ENCODE measurements around the gene RRP15. TPM values are rescaled to one million over a fixed set of nuclear protein-coding genes. Genes with fewer than 3 reads are reported as not detected.
A peak's percentile ranks its signal among the peaks of the same experiment; 100 is the strongest.

The RRP15 gene
- total and polyA plus RNA-seq, 5 experiments from 2014 or later, result 16.0 to 20.8 (median 19.2) TPM

GRCh38 chr1:218346391-218347204 is 61.5 kb downstream of the RRP15 start:
- H3K27ac Mint-ChIP-seq, result peak overlapping the region in 7 of 10 donors; percentile 6 to 82 (median 66)
- H3K9me3 Mint-ChIP-seq, result no peaks in the 10 kb centered on the region
- ATAC-seq (no peak), DNase-seq (peak in 2 of 10 donors; percentile 14 to 22)
- H3K27me3 Mint-ChIP-seq, result peaks cover 0 to 27% (median 15%) of the 10 kb centered on the region in 5 donors
- H3K4me3 Mint-ChIP-seq, result no peak overlapping the region
- POLR2A ChIA-PET, result no interaction called here
- H3K4me1 Mint-ChIP-seq, result peaks cover 13 to 48% (median 21%) of the 10 kb centered on the region in 4 donors
- H3K36me3 Mint-ChIP-seq, result peaks cover under 1 to 16% (median 15%) of the 10 kb centered on the region in 3 donors

GRCh38 chr1:218347336-218347722 is 62.2 kb downstream of the RRP15 start:
- POLR2A ChIA-PET, result interaction anchor here (0.7 kb wide), 1 partner anchor 67 kb away, joined by 4 read pairs; no protein-coding TSS in a partner anchor
- peaks cover 0 to 20% (median 12%) of the 10 kb centered on the region in 5 donors for H3K27me3 Mint-ChIP-seq
- no peak for ATAC-seq
- peak in 1 of 10 donors; percentile 3 for DNase-seq
- H3K4me3 Mint-ChIP-seq, result no peak overlapping the region
- peaks cover 16 to 50% (median 24%) of the 10 kb centered on the region in 4 donors for H3K4me1 Mint-ChIP-seq
- no peaks in the 10 kb centered on the region for H3K9me3 Mint-ChIP-seq
- H3K36me3 Mint-ChIP-seq, result peaks cover 0 to 10% (median 10%) of the 10 kb centered on the region in 3 donors
- H3K27ac Mint-ChIP-seq, result peak overlapping the region in 2 of 10 donors; percentile 71 to 82

DNA sequence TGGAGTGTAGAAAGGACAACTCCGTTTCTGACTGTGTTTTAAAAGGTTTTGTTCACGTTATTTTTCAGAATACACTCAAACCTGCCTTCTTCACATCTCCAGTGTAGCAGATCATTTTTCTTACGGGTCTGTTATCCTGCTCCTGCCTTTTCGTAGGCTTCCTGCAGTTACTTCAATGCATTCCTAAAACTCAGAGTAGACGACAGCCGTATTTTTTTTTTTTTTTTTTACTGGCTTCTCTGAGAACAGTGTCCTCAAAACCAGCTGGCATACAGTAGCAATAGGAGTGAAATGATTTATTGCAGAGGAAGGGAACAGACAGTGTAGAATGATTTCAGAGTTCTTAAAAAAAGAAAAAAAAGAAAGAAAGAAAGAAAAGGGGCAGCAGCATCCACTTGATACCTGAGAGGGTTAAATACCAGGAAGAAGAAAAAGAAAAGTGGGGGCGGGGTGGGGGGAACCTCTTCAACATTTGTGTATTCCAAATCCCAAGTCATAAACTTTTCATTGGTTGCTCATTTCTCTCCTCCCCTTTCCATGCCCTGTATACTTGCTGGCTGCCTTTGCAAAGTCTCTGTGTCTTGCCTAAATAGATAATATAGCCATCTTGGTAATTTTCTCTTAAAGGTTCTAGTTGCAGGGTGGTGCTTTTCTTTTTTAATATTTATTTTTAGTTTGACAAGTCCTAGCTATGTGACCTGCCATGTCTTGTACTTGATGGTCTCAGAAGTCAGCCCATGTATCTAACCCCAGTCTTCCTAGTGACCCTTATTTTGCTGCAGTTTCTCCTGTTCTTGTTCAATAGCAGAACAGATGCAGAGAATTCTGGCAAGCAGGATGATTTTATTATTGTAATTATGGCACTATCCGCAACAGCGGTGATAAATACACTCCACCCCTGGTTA is 62.9 kb downstream of the RRP15 start:
- Mint-ChIP-seq H3K27ac (peak overlapping the region in 2 of 10 donors; percentile 5 to 12), H3K27me3 (peaks cover 0 to 19% (median 12%) of the 10 kb centered on the region in 5 donors), H3K36me3 (peaks cover 0 to 5% (median 3%) of the 10 kb centered on the region in 3 donors), H3K9me3 (no peaks in the 10 kb centered on the region), H3K4me3 (peak overlapping the region in 5 of 10 donors; percentile 20 to 62 (median 59)), H3K4me1 (peaks cover 16 to 50% (median 24%) of the 10 kb centered on the region in 4 donors)
- ATAC-seq (no peak), DNase-seq (no peak)
- POLR2A ChIA-PET, result interaction anchor here (0.7 kb wide), 1 partner anchor 68 kb away, joined by 4 read pairs; no protein-coding TSS in a partner anchor

DNA sequence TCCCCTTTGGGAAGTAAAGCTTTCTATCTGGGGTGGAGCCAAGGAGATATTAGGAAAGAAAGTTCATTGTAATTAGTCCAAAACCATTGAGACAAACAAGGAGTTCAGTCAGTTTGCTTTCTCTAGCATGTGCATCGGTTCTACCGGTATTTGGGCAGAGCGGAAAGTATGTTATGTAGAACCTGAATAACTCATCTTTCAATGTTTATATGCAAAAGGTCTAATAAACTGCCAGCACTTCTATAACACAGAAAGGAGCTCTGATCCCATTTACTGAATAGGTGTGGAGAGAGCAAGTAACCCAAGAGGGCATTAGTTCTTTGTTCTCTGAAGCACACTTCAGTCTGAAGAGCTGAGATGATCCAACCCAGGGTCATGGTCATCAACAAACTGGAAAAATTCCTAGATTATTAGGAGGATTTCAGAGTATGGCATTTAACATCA is 63.6 kb downstream of the RRP15 start:
- H3K4me1 Mint-ChIP-seq, result peaks cover 16 to 50% (median 24%) of the 10 kb centered on the region in 4 donors
- peak overlapping the region in 1 of 10 donors; percentile 12 for H3K27ac Mint-ChIP-seq
- H3K4me3 Mint-ChIP-seq, result no peak overlapping the region
- ATAC-seq (no peak), DNase-seq (no peak)
- peaks cover 0 to 19% (median 9%) of the 10 kb centered on the region in 5 donors for H3K27me3 Mint-ChIP-seq
- peaks cover 0 to under 1% (median 0%) of the 10 kb centered on the region in 3 donors for H3K36me3 Mint-ChIP-seq
- POLR2A ChIA-PET, result no interaction called here
- H3K9me3 Mint-ChIP-seq, result no peaks in the 10 kb centered on the region

DNA sequence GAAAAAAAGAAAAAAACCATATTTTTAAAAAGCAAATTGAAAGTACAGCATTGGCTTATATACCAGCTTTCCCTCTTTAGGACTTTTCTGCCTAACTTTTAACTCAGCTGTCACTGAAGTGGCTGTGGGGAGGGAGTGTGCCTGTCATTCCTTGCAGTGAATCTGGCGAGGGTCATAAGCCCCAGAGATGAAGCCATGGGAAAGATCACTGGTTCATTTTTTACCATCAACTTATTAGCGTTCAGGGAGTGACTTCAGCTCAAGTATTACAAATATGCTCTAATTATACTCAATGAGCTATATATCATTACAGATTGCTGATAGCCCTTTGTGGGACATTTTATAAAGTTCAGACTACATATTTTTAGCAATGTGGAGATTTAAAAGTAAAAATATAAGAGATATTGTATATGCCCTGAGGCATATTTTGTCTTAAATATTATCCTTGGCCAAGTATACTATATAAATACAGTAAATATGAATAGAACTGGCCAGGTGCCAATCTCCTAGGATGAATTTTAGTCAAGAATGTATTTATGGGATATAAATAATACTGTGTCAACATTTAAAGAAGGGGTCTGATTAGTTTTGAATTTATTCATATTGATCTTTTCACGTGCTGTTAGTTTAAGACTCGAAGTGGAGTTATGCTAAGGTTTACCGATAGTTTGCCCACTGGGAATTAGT is 64.4 kb downstream of the RRP15 start:
- no peak for ATAC-seq
- no peaks in the 10 kb centered on the region for H3K36me3 Mint-ChIP-seq
- POLR2A ChIA-PET, result no interaction called here
- H3K27ac Mint-ChIP-seq, result peak overlapping the region in 1 of 10 donors; percentile 8
- no peaks in the 10 kb centered on the region for H3K9me3 Mint-ChIP-seq
- DNase-seq, result no peak
- H3K27me3 Mint-ChIP-seq, result peaks cover 0 to 19% (median 9%) of the 10 kb centered on the region in 5 donors
- H3K4me3 Mint-ChIP-seq, result no peak overlapping the region
- H3K4me1 Mint-ChIP-seq, result peaks cover 16 to 50% (median 24%) of the 10 kb centered on the region in 4 donors

- Mint-ChIP-seq H3K4me3 (no peak overlapping the region), H3K9me3 (no peaks in the 10 kb centered on the region), H3K27ac (peak overlapping the region in 1 of 10 donors; percentile 8), H3K4me1 (peaks cover 16 to 50% (median 24%) of the 10 kb centered on the region in 4 donors), H3K36me3 (no peaks in the 10 kb centered on the region), H3K27me3 (peaks cover 0 to 19% (median 9%) of the 10 kb centered on the region in 5 donors)
- no peak for DNase-seq
- POLR2A ChIA-PET, result no interaction called here
- no peak for ATAC-seq
These were observed 65.0 kb downstream of the RRP15 start for GRCh38 chr1:218350035-218350525.

- POLR2A ChIA-PET, result no interaction called here
- Mint-ChIP-seq H3K36me3 (no peaks in the 10 kb centered on the region), H3K27ac (peak overlapping the region in 5 of 10 donors; percentile 36 to 74 (median 53)), H3K4me3 (peak overlapping the region; percentile 69 to 82 (median 78)), H3K9me3 (no peaks in the 10 kb centered on the region), H3K27me3 (peaks cover 0 to 19% (median 9%) of the 10 kb centered on the region in 5 donors), H3K4me1 (peaks cover 16 to 50% (median 24%) of the 10 kb centered on the region in 4 donors)
- ATAC-seq (no peak), DNase-seq (no peak)
These were observed 65.7 kb downstream of the RRP15 start for GRCh38 chr1:218350801-218351266.

GRCh38 chr1:218351391-218352074 is 66.4 kb downstream of the RRP15 start:
- H3K36me3 Mint-ChIP-seq, result no peaks in the 10 kb centered on the region
- H3K27ac Mint-ChIP-seq, result peak overlapping the region in 7 of 10 donors; percentile 3 to 74 (median 37)
- peaks cover 0 to 13% (median 5%) of the 10 kb centered on the region in 5 donors for H3K27me3 Mint-ChIP-seq
- POLR2A ChIA-PET, result interaction anchor here (0.6 kb wide), 1 partner anchor 1693 kb away, joined by 3 read pairs; no protein-coding TSS in a partner anchor
- H3K9me3 Mint-ChIP-seq, result no peaks in the 10 kb centered on the region
- peak in 5 of 10 donors; percentile 4 to 34 (median 23) for DNase-seq
- peak; percentile 71 to 76 for ATAC-seq
- peaks cover 14 to 43% (median 21%) of the 10 kb centered on the region in 4 donors for H3K4me1 Mint-ChIP-seq
- H3K4me3 Mint-ChIP-seq, result peak overlapping the region; percentile 69 to 82 (median 78)

- Mint-ChIP-seq H3K27ac (no peak overlapping the region), H3K4me3 (peak overlapping the region in 2 of 10 donors; percentile 22 to 75), H3K4me1 (peaks cover 9 to 37% (median 19%) of the 10 kb centered on the region in 4 donors), H3K9me3 (no peaks in the 10 kb centered on the region), H3K27me3 (peaks cover 0 to 8% (median 2%) of the 10 kb centered on the region in 5 donors), H3K36me3 (no peaks in the 10 kb centered on the region)
- DNase-seq (no peak), ATAC-seq (no peak)
- POLR2A ChIA-PET, result interaction anchor here (0.6 kb wide), 1 partner anchor 1693 kb away, joined by 3 read pairs; no protein-coding TSS in a partner anchor
These were observed 67.0 kb downstream of the RRP15 start for GRCh38 chr1:218352075-218352438.

GRCh38 chr1:218353656-218354055 is 68.6 kb downstream of the RRP15 start:
- ATAC-seq, result no peak
- Mint-ChIP-seq H3K27me3 (peaks cover 0 to 6% (median 0%) of the 10 kb centered on the region in 5 donors), H3K4me3 (no peak overlapping the region), H3K27ac (no peak overlapping the region), H3K4me1 (peaks cover 2 to 22% (median 17%) of the 10 kb centered on the region in 4 donors), H3K36me3 (no peaks in the 10 kb centered on the region), H3K9me3 (no peaks in the 10 kb centered on the region)
- POLR2A ChIA-PET, result no interaction called here
- DNase-seq, result no peak

- POLR2A ChIA-PET, result no interaction called here
- Mint-ChIP-seq H3K36me3 (no peaks in the 10 kb centered on the region), H3K9me3 (no peaks in the 10 kb centered on the region)
These were observed 70.2 kb downstream of the RRP15 start for GRCh38 chr1:218355278-218355677.

More at GRCh38 chr1:218355278-218355677, 70.2 kb downstream of the RRP15 start:
- Mint-ChIP-seq H3K4me1 (peaks cover 2 to 16% (median 14%) of the 10 kb centered on the region in 4 donors), H3K27ac (no peak overlapping the region), H3K4me3 (no peak overlapping the region), H3K27me3 (peaks cover 0 to 6% (median 0%) of the 10 kb centered on the region in 5 donors)
- ATAC-seq (no peak), DNase-seq (no peak)
